Measurements from ENCODE around the gene CCDC192.

Gene CCDC192

DNA sequence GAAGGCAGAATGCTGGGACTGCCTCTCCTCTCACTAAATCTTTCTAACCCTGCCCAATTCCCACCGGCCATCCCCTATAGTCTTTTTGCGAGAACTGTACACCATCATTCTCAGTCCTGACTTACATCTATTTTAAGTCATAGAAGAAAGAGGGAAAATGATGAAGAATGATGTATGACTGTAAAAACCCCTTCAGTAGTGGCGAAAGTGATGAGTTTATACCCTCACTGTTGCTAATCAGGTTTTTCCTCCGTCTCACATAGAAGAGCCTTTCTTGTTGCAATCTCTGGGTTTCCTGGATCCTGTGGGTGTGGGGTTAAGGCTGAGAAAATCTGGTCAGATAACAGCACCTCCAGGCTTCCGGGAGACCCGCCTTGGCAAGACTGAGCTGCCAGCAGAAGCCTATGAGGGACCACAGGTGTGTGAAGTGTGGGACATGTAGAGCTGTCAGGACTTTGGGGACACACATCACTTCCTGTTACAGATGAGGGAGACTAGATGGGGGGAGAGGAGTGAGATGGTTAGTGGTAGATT, 233.3 kb downstream of the CCDC192 start:
- TF ChIP-seq CTCF (conservative IDR thresholded peaks at IDR 0.05; ENCODE audit: low read length) (no peak), EZH2phosphoT487 (IDR thresholded peaks at IDR 0.05; ENCODE audit: borderline replicate concordance) (no peak)
- H3F3A ChIP-seq (ENCODE audit: low read depth) = no peaks in the 10 kb centered on the region
- H3K27me3 ChIP-seq (ENCODE audit: insufficient read depth, low read length, poor library complexity, severe bottlenecking) = no peaks in the 10 kb centered on the region
- H3K9me3 ChIP-seq (ENCODE audit: insufficient read depth, low read depth, low read length) = no peaks in the 10 kb centered on the region
- no peaks in the 10 kb centered on the region for H4K20me1 ChIP-seq (ENCODE audit: insufficient read depth, low read length, poor library complexity, severe bottlenecking)
- no peaks in the 10 kb centered on the region for H3K9me2 ChIP-seq (replicated peaks; ENCODE audit: low read depth, low read length)
- no peaks in the 10 kb centered on the region for H3K4me1 ChIP-seq (ENCODE audit: insufficient read depth, low read length, poor library complexity, severe bottlenecking)
- H2AFZ ChIP-seq (ENCODE audit: low read length) = no peak overlapping the region
- H3K36me3 ChIP-seq (ENCODE audit: insufficient read depth, low read length) = no peaks in the 10 kb centered on the region
- no peak overlapping the region for H3K4me3 ChIP-seq (ENCODE audit: low read length, poor library complexity, severe bottlenecking)
- H3K9ac ChIP-seq (ENCODE audit: low read depth, low read length, poor library complexity, severe bottlenecking) = no peak overlapping the region
- no peaks in the 10 kb centered on the region for H3K79me2 ChIP-seq (ENCODE audit: insufficient read depth, low read length)
- no peak overlapping the region for H3K4me2 ChIP-seq (ENCODE audit: low read depth, low read length, poor library complexity, severe bottlenecking)

GRCh38 chr5:127938746-127939145, 235.6 kb downstream of the CCDC192 start:
- H3F3A ChIP-seq (ENCODE audit: low read depth) = no peaks in the 10 kb centered on the region

GRCh38 chr5:127940854-127941253, 237.7 kb downstream of the CCDC192 start:
- no peaks in the 10 kb centered on the region for H4K20me1 ChIP-seq (ENCODE audit: insufficient read depth, low read length, poor library complexity, severe bottlenecking)
- H3K4me1 ChIP-seq (ENCODE audit: insufficient read depth, low read length, poor library complexity, severe bottlenecking) = no peaks in the 10 kb centered on the region
- no peak overlapping the region for H3K4me3 ChIP-seq (ENCODE audit: low read length, poor library complexity, severe bottlenecking)
- H3K27me3 ChIP-seq (ENCODE audit: insufficient read depth, low read length, poor library complexity, severe bottlenecking) = no peaks in the 10 kb centered on the region
- H3K36me3 ChIP-seq (ENCODE audit: insufficient read depth, low read length) = no peaks in the 10 kb centered on the region
- no peak overlapping the region for H3K4me2 ChIP-seq (ENCODE audit: low read depth, low read length, poor library complexity, severe bottlenecking)
- TF ChIP-seq EZH2phosphoT487 (IDR thresholded peaks at IDR 0.05; ENCODE audit: borderline replicate concordance) = no peak
- no peak for TF ChIP-seq CTCF (conservative IDR thresholded peaks at IDR 0.05; ENCODE audit: low read length)
- no peak overlapping the region for H3K9ac ChIP-seq (ENCODE audit: low read depth, low read length, poor library complexity, severe bottlenecking)
- no peaks in the 10 kb centered on the region for H3K9me2 ChIP-seq (replicated peaks; ENCODE audit: low read depth, low read length)
- H3F3A ChIP-seq (ENCODE audit: low read depth) = no peaks in the 10 kb centered on the region
- no peaks in the 10 kb centered on the region for H3K9me3 ChIP-seq (ENCODE audit: insufficient read depth, low read depth, low read length)
- no peaks in the 10 kb centered on the region for H3K79me2 ChIP-seq (ENCODE audit: insufficient read depth, low read length)
- H2AFZ ChIP-seq (ENCODE audit: low read length) = no peak overlapping the region

More at GRCh38 chr5:127938746-127939145, 235.6 kb downstream of the CCDC192 start:
- H3K4me2 ChIP-seq (ENCODE audit: low read depth, low read length, poor library complexity, severe bottlenecking) = no peak overlapping the region
- H3K9me2 ChIP-seq (replicated peaks; ENCODE audit: low read depth, low read length) = no peaks in the 10 kb centered on the region
- H2AFZ ChIP-seq (ENCODE audit: low read length) = no peak overlapping the region
- H3K36me3 ChIP-seq (ENCODE audit: insufficient read depth, low read length) = no peaks in the 10 kb centered on the region
- H3K27me3 ChIP-seq (ENCODE audit: insufficient read depth, low read length, poor library complexity, severe bottlenecking) = no peaks in the 10 kb centered on the region
- H3K4me1 ChIP-seq (ENCODE audit: insufficient read depth, low read length, poor library complexity, severe bottlenecking) = no peaks in the 10 kb centered on the region
- H3K9ac ChIP-seq (ENCODE audit: low read depth, low read length, poor library complexity, severe bottlenecking) = no peak overlapping the region
- H4K20me1 ChIP-seq (ENCODE audit: insufficient read depth, low read length, poor library complexity, severe bottlenecking) = no peaks in the 10 kb centered on the region
- TF ChIP-seq CTCF (conservative IDR thresholded peaks at IDR 0.05; ENCODE audit: low read length) = no peak
- no peak for TF ChIP-seq EZH2phosphoT487 (IDR thresholded peaks at IDR 0.05; ENCODE audit: borderline replicate concordance)
- no peaks in the 10 kb centered on the region for H3K79me2 ChIP-seq (ENCODE audit: insufficient read depth, low read length)
- H3K9me3 ChIP-seq (ENCODE audit: insufficient read depth, low read depth, low read length) = no peaks in the 10 kb centered on the region
- H3K4me3 ChIP-seq (ENCODE audit: low read length, poor library complexity, severe bottlenecking) = no peak overlapping the region

Data from Loucy (cell line).